GM12872 (cell line): ENCODE data around the gene STARD7.

Experiments
- TF ChIP-seq, protein P1 (sequence below): IDR thresholded peaks from 3 replicates; pipeline ENCODE4 v1.5.1; 2011; ENCODE audit warnings: low read depth, mild to moderate bottlenecking, low read length, moderate library complexity; ENCODE audit not compliant: insufficient read depth

Gene STARD7

DNA sequence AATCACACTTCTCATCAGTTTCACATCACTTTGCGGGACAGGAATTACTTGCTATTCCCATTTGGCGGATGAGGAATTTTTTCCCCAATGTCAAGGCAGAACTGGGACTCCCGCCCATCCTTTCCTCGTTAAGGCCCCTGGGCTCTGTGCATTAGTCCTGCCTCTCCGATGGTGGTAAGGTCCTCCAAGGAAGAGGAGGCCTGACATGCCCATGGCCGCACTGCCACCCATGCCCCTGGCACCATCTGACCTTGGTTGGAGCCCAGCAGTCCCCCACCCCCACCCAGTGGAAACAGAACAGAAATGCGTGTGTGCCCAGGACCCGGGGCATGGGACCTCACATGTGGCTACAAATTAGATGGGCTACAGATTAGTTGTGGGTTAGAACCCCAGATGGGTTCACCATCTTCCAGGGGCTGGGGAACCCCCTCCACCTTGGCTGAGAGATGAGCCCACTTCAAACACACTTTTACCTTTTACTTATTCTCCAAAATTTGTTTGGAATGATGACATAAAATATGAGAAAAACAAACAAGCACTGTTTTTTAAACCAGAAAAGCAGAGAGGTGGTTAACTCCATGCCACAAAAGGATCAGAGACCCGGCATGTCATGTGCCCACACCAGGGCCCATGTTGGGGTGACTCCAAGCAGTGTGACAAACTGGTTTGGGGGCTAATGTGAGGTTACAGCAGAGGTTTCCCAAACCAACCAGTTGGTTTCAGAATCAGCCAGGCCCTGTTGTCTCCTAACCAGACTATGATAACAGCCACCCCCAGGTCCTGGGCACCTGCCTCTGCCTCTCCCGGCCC is 52.4 kb downstream of the STARD7 start:
- TF ChIP-seq, protein P1, sequence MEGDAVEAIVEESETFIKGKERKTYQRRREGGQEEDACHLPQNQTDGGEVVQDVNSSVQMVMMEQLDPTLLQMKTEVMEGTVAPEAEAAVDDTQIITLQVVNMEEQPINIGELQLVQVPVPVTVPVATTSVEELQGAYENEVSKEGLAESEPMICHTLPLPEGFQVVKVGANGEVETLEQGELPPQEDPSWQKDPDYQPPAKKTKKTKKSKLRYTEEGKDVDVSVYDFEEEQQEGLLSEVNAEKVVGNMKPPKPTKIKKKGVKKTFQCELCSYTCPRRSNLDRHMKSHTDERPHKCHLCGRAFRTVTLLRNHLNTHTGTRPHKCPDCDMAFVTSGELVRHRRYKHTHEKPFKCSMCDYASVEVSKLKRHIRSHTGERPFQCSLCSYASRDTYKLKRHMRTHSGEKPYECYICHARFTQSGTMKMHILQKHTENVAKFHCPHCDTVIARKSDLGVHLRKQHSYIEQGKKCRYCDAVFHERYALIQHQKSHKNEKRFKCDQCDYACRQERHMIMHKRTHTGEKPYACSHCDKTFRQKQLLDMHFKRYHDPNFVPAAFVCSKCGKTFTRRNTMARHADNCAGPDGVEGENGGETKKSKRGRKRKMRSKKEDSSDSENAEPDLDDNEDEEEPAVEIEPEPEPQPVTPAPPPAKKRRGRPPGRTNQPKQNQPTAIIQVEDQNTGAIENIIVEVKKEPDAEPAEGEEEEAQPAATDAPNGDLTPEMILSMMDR = no peak

DNA sequence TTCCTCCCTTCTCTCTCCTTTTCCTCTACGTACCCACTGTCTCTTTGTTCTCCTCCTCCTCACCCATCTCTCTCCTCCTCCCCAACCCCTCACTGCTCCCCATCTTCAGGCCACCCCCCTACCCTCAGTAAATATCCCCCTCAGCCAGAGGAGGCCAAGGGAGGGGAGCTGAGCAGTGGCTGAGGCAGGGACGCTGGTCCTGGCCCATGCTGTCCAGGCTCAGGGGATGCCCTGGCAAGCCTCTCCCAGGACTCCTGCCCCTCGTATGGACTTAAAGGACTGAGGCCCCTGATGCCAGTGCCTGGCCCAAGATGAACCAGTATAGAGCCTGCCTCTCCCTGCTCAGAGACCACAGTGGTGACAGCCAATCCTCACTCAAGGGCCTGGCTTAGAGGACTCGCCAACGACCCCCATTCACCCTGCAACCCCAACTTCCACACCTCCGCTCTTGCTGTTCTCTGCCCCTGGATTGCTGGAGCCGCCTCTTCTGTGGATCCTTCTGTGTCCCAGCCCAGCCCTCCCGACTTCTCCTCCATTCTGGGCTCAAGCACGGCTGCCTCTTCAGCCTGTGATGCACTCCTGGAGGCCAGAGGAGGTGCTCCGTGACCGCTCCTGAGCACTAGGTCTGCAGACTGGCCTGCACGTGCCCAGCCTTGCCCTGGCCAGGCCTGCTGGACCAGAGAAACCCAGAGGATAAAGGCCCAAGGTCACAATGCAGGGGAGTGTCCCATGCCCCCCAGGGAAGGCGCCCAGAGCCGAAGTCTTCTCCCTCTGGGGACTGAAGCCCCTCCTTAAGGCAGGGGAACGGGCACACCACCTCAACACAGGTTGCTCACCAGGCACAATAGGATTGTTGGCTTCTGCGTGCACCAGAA is 53.9 kb downstream of the STARD7 start:
- TF ChIP-seq, protein P1 = no peak

DNA sequence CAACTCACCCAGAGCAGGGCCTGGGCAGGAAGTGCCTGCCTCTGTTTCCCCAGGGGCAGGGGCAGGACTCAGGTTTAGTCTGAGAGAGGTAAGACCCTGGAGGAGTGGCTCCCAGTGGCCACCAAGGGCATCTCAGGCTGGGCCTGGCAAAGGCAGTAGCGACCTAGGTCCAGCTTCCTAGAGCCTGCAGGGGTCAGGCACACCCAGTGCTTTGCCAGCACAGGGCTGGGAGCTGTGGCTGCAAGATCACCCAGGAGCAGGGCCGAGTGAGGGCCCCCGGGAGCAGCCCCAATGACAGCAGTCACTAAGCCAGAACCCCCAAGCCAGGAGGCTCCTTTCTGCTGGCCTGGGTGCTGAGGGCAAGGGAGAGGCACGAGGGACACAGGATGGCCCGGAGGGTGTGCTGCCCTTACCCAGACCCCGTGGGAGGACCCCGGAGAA is 54.6 kb downstream of the STARD7 start:
- TF ChIP-seq, protein P1 = peak; percentile 28; the same call in 1 of the 3 replicates

DNA sequence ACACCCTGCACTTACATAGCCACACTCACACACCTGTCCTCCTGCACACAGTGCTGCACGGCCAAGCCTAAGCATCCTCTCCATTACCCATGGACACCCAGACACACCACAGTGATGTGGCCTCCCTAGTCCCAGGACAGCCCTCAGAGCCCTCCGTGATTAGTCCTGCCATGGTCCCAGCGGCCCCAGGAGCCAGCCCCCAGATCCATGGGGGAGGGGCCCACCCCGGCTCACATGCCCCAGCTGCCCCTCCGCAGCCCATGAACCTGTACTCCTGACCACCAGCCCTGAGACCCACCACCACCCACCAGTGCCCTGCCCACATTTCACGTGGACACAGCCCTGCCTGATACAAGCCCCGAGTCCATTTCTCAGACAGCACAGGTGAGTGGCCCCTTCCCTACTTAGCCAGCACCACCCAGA is 55.3 kb downstream of the STARD7 start:
- TF ChIP-seq, protein P1 = no peak

DNA sequence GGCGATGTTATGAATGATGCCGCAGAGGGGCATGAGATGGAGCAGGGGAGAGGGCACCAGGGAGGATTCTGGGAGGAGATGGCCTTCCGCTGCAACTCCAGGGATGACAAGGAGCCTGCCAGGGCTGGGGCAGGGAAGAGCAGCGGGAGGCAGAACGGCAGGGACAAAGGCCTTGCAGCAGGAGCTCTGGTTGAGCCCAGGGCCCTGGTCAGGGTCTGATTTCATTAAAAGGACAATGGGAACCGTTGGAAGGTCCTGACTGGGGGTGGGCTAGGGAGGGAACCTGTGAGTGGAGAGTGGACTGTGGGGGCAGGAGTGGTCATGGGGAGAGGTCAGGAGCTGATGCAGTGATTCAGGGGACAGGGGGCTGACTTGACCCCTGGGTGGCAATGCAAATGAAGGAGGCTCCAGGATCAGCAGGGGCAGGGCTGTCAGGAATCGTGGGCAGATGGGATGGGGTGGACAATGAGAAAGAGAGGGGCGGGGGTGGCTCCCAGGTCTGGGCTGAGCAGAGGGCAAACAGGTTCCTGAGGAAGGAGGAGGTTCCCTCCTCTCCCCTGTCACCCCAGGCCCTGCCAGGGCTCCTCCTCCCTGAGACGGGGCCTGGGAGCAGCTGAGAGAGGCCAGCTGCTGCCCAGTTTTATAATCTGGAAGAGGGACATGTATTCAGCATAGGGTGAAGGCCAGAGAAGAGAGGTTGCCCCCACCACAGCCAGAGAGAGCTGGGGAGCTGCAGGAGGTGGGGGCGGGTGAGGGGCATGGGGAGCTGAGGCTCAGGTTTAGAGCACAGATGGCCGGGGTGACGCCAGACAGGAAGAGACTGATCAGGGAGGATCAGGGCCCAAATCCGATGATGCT is 56.1 kb downstream of the STARD7 start:
- TF ChIP-seq, protein P1 = no peak

DNA sequence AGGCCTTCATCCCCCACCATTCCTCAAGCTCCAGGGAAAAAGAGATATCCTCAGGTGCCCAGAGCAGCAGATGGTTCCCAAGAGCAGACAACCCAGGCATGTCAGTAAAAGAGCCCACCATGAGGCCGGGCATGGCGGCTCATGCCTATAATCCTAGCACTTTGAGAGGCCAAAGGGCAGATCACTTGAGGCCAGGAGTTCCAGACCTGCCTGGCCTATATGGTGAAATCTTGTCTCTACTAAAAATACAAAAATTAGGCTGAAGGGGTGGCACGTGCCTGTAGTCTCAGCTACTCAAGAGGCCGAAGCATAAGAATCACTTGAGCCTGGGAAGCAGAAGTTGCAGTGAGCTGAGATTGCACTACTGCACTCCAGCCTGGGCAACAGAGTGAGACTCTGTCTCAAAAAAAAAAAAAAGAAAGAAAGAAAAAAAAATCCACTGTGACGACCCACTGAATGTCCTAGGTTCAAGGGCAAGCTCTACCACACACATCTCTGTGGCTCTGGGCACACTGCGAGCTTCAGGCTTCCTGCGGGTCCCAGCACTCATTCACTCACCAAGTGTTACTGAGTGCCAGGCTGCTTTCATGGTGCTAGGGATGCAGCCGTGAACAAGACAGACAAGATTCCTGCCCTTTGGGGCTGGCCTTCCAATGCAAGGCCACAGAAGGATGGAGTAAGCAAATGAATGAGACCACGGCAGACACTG is 56.9 kb downstream of the STARD7 start:
- TF ChIP-seq, protein P1 = no peak
